ENCODE measurements around the gene PDE2A.

- TF ChIP-seq CTCF (IDR thresholded peaks at IDR 0.05): peak in 11 of 12 donors; percentile 30 to 65 (median 48)
- no peak for TF ChIP-seq POLR2A (IDR thresholded peaks at IDR 0.05)
Measured at GRCh38 chr11:72589802-72590761, 84.1 kb downstream of the PDE2A start.

Data from heart left ventricle (tissue), 13 donors.